C4-2B (cell line): ENCODE measurements around the gene RBM8A.

Experiments used
- CTCF ChIP-seq: fragments of 450-650 bp; conservative IDR thresholded peaks from 2 replicates; pipeline ENCODE4 v1.5.1; 2017; ENCODE audit warnings: mild to moderate bottlenecking
- ZFX ChIP-seq: fragments of 450-650 bp; IDR thresholded peaks from 2 replicates; pipeline ENCODE4 v1.6.1; 2017

DNA sequence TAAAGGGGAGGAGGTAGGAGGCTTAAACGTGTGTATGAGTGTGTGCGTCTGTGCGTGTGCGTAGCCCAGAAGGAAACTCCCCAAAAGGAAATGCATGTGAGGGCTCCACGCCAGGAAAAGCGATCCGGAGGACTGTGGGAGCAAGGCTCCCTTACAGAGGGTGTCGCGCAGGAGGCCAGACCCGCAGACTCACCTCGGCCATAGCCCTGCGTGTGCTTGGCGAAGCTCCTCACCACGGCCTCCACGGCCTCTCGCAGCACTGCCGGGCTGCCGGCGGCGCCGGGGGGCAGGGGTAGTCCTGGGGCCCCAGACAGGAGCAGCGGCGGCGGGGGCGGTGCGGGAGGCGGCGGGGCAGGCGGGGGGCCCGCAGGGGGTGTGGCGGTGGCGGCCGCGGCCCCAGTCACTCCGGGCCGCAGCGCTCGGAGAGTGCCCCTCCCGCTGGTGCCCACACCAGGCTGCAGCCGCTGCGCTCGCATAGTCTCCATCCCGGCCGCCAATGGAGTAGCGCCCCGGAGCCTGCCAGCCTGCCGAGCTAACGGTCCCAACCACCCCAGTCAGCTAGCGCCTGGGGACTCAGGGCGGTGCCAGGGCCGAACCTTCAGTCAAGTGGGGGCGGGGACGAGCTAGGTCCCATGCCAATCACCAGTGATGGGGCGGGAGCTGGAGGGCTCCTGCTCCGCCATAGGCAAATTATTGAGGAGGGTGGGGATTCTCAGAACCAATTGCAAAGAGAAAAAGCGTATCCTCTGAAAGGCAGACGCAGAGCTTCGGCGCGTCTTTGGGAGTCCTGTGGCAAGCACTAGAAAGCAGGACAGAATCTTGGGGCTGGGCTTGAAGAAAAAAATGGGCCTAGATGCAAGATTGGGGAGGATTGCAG is 30.4 kb upstream of the RBM8A start, which contains the start of gene LIX1L:
- no peak for TF ChIP-seq CTCF
- TF ChIP-seq ZFX, result no peak
